Sigmoid colon (tissue), 4 donors: Measurements from ENCODE around the gene SCAF11.

Source experiments
- POLR2A ChIP-seq, 2 donors: fragments of 450-650 bp; IDR thresholded peaks; one replicate each; pipeline ENCODE4 v1.6.1; 2016; ENCODE audit warnings: antibody characterized with exemption in 2 of 2, mild to moderate bottlenecking in 2 of 2, moderate library complexity in 2 of 2
- POLR2AphosphoS5 ChIP-seq, 4 donors: sonication (generic); formaldehyde crosslinking; IDR thresholded peaks; one replicate each; pipeline ENCODE4 v1.6.1; 2017; ENCODE audit warnings: antibody characterized with exemption in 4 of 4
- TF ChIP-seq, protein P1 (sequence below), 4 experiments: fragments of 450-650 bp in 3 of 4; fragments of 200-600 bp in 1 of 4; IDR thresholded peaks; one replicate each; pipeline ENCODE4 v1.5.1; 2016 to 2019; ENCODE audit warnings: antibody characterized with exemption in 4 of 4, mild to moderate bottlenecking in 3 of 4, moderate library complexity in 2 of 4

DNA sequence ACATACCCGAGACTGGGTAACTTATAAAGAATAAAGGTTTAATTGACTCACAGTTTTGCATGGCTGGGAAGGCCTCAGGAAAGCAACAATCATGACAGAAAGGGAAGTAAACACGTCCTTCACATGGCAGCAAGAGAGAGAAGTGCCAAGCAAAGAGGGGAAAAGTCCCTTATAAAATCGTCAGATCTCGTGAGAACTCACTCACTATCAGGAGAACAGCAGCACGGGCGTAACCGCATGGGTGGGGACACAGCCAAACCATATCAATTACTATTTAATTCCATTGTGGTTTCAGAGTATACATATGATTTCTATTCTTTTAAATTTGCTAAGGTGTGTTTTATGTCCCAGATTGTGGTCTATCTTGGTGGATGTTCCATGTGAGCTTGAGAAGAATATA, 117.9 kb downstream of the SCAF11 start:
- TF ChIP-seq POLR2A (IDR thresholded peaks at IDR 0.05) (no peak), POLR2AphosphoS5 (IDR thresholded peaks at IDR 0.05) (no peak)
- TF ChIP-seq, protein P1, sequence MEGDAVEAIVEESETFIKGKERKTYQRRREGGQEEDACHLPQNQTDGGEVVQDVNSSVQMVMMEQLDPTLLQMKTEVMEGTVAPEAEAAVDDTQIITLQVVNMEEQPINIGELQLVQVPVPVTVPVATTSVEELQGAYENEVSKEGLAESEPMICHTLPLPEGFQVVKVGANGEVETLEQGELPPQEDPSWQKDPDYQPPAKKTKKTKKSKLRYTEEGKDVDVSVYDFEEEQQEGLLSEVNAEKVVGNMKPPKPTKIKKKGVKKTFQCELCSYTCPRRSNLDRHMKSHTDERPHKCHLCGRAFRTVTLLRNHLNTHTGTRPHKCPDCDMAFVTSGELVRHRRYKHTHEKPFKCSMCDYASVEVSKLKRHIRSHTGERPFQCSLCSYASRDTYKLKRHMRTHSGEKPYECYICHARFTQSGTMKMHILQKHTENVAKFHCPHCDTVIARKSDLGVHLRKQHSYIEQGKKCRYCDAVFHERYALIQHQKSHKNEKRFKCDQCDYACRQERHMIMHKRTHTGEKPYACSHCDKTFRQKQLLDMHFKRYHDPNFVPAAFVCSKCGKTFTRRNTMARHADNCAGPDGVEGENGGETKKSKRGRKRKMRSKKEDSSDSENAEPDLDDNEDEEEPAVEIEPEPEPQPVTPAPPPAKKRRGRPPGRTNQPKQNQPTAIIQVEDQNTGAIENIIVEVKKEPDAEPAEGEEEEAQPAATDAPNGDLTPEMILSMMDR (IDR thresholded peaks at IDR 0.05) = no peak
